Tongue (tissue), 2 donors: ENCODE results near the gene ULBP2. TPM values are rescaled to one million over a fixed set of nuclear protein-coding genes. Genes with fewer than 3 reads are reported as not detected.
"Not testable (repeated sequence)": the region's sequence is repeated elsewhere in the genome, so short reads cannot be mapped to it uniquely, and the experiment has no call there.

Source experiments
- DNase-seq: peaks from one replicate; pipeline ENCODE4 v3.0.0-alpha.2; 2015
- total RNA-seq: library from RNA; depleted of rRNA; stranded (reverse); fragments of >200 nt; gene quantifications from one replicate; pipeline ENCODE4 v1.2.3, GENCODE V29; 2014

Gene ULBP2
- total RNA-seq, 1 donor from 2014 or later = not detected

DNA sequence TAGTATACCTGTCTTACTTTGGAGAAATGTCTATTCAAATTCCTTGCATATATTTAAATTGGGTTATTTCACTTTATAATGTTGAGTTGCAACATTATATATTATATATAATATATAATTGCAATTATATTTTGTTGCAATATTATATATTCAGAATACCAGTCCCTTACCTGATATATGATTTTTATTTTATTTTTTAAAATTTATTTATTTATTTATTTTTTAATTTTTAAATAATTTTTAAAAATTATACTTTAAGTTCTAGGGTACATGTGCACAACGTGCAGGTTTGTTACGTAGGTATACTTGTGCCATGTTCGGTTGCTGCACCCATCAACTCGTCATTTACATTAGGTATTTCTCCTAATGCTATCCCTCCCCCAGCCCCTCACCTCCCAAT lies 14.8 kb upstream of the ULBP2 start:
- not testable (repeated sequence) for DNase-seq

DNA sequence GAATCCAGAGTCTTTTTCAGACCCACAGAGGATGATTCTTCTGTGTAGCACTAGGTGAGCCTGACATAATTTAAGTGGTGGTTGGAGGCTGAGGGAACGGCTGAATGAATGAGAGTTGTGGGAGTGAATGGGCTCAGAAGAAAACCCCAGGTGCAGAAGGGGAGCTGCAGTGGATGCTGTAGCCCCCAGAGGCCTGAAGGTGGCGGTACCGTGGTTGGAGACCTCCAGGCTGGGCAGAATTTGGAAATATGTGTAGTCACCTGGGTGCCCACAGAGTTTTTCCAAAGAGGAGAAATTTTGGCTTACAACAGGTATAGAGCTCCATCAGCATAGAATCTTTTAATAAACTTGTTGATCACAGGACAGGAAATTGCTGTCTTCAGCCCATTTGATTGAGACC lies 12.4 kb upstream of the ULBP2 start:
- no peak for DNase-seq

- DNase-seq = no peak
These were observed 10.3 kb upstream of the ULBP2 start for GRCh38 chr6:149931501-149931900.

DNA sequence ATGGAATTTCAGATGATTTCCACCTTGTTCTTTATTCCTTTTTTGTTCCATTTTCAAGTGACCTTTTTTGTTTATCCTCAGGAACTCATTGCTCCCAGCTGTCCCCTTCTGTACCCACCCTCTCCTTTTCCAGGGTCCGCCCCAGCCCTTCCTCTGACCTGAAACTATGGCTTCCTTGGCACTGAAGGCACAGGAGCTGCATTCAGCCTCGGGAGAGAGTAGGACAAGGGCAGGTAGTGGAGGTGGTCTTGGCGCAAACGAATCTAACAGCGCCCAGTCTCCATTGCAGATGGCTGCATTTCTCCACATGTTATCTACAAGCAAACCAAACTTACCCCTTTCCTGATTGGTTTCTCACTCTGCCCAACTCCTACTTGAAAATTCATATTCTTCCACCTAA lies 8.8 kb upstream of the ULBP2 start:
- no peak for DNase-seq

DNA sequence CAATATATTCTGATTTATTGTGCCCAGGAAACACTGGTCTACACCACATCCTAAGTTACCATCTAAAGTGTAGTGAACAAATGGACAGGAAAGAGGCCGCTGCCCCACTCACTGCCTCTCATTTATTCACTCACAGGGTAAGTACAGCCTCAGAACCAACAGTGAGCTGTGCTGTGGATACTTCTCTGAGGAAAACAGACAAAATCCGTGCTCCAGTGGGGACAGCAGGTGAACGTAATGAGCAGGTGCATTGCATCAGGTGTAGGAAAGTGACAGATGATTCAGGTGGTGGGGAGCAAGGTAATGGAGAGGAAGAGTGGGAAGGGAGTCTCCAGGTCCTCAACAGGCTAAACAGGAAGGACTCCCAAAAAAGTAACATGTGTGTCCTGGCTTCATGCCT lies 8.4 kb upstream of the ULBP2 start:
- no peak for DNase-seq

DNA sequence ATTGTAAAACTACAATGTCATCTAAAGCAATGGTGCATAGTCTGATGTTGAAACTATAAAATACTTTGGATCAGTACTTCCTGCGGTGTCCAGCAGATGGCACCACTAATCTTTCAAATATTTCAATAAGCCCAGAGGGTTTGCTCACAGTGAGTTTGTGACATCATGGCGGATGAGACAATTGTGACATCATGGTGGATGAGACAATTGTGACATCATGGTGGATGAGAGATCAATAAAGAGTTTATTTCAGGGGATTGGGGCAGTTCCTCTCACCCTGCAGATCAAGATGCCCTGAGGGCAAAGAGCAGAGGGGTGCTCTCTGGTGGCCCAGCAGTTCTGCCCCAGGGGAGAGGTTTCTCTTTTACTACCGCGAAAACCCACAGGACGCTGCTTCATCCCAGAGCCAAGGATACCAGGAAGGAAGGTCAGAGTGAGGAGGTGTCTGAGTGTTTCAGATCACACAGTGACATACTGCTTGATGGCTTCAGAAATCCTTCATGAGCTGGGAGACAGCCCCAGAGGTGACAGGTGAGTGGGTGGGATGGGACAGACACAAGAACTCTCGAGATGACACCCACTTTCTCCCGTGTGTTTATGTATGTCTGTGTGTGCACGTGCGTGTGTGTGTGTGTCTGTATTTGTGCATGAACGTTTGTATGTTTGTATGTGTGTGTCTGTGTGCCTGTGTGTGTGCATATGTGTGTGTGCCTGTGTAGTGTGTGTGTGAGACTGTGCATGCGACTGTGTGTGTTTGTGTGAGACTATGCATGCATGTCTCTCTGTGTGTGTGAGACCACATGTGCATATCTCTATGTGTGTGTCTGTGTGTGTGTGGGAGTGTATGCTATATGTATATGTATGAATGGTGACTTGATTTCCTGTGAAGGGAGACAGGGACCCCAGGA lies 7.3 kb upstream of the ULBP2 start:
- peak; percentile 87 for DNase-seq

DNA sequence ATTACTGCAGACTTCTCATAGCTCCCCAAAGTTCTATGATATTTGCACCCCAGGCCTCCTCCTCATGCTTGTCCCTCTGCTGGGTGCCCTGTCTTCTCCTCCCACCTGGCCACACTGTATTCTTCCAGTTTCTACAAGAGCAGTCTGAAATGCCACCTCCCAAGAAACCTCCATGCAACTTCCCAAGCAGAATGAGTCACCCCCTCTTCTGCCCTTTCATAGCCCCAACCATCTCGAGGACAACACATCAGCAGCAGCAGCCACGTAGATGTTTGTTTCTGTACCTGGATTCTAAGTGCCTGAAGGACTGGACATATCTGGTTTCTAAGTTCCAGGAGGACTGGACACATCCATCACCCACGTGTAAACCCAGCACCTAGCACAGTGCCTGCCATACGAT lies 6.6 kb upstream of the ULBP2 start:
- DNase-seq = no peak

GRCh38 chr6:149935668-149936067 lies 6.1 kb upstream of the ULBP2 start:
- DNase-seq = no peak

GRCh38 chr6:149936743-149937142 lies 5.1 kb upstream of the ULBP2 start:
- DNase-seq = no peak

GRCh38 chr6:149938013-149938570 lies 3.7 kb upstream of the ULBP2 start:
- DNase-seq = not testable (repeated sequence)

- peak; percentile 20 for DNase-seq
These were observed 3.1 kb upstream of the ULBP2 start for GRCh38 chr6:149938571-149939355.

GRCh38 chr6:149939356-149939648 lies 2.5 kb upstream of the ULBP2 start:
- DNase-seq = no peak

DNA sequence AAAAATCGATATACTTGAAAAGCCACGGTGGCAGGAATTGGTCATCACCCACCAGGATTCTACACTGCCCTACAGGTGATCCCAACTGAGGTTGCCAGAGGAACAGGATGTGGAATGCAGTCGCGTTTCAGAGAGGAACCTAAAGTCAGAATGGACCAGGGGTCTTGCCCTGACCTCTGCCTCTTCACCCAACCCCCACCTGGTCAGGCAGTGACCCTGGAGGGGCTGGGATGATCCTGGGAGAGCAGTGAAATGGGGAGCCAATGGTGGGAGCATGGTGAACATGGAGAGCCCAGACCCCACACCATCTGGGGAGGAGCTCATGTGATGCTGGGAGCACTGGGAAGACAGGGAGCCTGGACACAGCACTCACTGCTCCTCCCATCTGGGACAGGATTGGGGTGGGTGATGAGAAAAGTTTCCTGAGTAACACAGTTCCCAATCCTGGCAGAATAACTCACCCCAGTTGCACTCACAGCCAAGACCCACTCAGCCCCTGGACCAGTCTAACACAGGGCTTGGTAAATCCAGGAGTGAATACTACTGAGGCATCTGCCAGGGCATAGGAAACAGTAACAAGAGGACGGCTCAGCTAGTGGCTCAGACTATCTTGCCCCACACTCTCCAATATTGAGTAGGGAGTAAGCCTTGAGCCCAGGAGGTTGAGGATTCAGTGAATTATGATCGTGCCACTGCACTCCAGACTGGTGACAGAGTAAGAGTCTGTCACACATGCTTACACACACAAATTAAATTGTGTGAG lies 1.7 kb upstream of the ULBP2 start:
- no peak for DNase-seq

- DNase-seq = no peak
These were observed 1.2 kb upstream of the ULBP2 start for GRCh38 chr6:149940672-149940982.

- no peak for DNase-seq
These were observed 631 bp downstream of the ULBP2 start for GRCh38 chr6:149942461-149942829.

- DNase-seq = not testable (repeated sequence)
These were observed 1.5 kb downstream of the ULBP2 start for GRCh38 chr6:149943321-149943720.

DNA sequence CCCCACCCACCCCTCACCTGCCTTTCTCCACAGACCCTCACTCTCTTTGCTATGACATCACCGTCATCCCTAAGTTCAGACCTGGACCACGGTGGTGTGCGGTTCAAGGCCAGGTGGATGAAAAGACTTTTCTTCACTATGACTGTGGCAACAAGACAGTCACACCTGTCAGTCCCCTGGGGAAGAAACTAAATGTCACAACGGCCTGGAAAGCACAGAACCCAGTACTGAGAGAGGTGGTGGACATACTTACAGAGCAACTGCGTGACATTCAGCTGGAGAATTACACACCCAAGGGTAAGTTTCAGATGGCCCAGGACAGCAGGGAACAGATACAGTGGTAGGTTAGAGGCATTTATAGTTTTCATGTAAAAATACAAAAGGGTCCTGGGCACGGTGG lies 3.5 kb downstream of the ULBP2 start:
- DNase-seq = not testable (repeated sequence)

DNA sequence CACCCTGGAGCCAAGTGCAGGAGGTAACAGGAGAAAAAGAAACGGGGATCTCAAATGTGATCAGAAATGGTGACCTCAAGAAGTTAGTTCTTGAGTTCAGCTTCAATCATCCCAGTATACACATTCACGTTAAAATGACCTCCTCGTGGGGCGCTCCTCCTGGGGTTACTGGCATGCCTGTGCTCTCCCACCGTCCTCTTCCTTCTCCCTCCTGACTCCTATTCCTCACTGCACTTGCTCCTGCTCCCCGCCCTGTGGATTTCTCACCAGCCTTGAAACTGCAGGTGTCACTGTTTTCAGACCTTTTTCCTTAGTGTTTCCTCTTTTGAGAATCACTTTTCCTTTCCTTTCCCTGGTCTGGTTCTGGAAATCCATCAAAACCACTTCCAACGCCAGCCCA lies 4.8 kb downstream of the ULBP2 start:
- not testable (repeated sequence) for DNase-seq

- not testable (repeated sequence) for DNase-seq
These were observed 5.7 kb downstream of the ULBP2 start for GRCh38 chr6:149947533-149947932.

GRCh38 chr6:149948011-149948410 lies 6.2 kb downstream of the ULBP2 start:
- no peak for DNase-seq

DNA sequence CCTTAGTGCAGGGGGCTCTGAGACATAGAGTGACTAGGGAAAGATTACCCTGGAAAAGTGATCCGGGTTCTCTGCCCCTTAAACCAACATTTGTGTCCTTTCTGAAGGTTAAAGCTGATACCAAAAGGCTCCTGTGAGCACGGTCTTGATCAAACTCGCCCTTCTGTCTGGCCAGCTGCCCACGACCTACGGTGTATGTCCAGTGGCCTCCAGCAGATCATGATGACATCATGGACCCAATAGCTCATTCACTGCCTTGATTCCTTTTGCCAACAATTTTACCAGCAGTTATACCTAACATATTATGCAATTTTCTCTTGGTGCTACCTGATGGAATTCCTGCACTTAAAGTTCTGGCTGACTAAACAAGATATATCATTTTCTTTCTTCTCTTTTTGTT lies 6.8 kb downstream of the ULBP2 start:
- no peak for DNase-seq

DNA sequence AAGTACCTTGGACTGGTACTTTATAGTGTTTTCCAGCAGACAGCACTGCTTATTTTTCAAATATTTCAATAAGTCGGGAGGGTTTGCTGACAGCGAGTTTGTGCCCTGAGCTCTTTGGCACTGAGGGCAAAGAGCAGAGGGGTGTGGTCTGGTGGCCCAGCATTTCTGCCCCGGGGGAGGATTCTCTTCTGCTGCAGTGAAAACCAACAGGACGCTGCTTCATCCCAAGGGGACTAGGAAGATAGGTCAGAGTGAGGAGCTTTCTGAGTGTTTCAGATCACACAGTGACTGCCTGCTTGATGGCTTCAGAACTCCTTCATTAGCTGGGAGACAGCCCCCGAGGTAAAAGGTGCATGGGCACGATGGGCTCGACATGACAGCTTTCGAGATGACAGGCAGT lies 8.6 kb downstream of the ULBP2 start:
- no peak for DNase-seq

DNA sequence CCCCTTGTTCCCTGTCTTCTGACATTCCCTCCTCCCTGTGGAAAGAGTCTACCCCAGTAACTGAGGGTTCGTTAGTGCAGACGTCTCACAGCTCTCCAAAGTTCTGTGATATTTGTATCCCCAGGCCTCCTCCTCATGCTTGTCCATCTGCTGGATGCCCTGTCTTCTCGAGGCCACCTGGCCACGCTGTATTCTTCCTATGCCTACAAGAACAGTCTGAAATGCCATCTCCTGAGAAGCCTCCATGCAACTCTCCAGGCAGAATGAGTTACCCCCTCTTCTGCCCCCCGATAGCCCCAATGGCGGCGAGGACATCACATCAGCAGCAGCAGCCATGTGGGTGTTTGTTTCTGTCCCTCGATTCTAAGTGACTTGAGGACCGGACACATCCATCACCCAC lies 9.3 kb downstream of the ULBP2 start:
- no peak for DNase-seq
